Body of pancreas (tissue), 4 donors: ENCODE results near the gene MST1.
A peak's percentile ranks its signal among the peaks of the same experiment; 100 is the strongest.

ENCODE experiments used
- CTCF ChIP-seq, 7 experiments: fragments of 450-650 bp in 4 of 7; fragments of 200-600 bp in 3 of 7; sonication (generic) in 3 of 7; IDR thresholded peaks; one replicate each; pipeline ENCODE4 v1.5.1; 2016 to 2019; ENCODE audit warnings: antibody characterized with exemption in 7 of 7
- POLR2A ChIP-seq, 3 donors: fragments of 450-650 bp; IDR thresholded peaks; one replicate each; pipeline ENCODE4 v1.6.1; 2016; ENCODE audit warnings: antibody characterized with exemption in 3 of 3, mild to moderate bottlenecking in 2 of 3

GRCh38 chr3:49673715-49674496, 15.4 kb downstream of the MST1 start, which contains the start of gene APEH:
- TF ChIP-seq CTCF (IDR thresholded peaks at IDR 0.05) (no peak), POLR2A (IDR thresholded peaks at IDR 0.05) (peak; percentile 64 to 85 (median 79))
